Endodermal cell (in vitro differentiated cells): ENCODE data around the gene RBM47. TPM values are rescaled to one million over a fixed set of nuclear protein-coding genes. Genes with fewer than 3 reads are reported as not detected.

Experiments used
- DNase-seq: peaks from one replicate; pipeline ENCODE4 v3.0.0-alpha.2; 2017
- H3K27ac ChIP-seq: 2 replicates; pipeline ENCODE4 v1.5.1; 2013; ENCODE audit warnings: mild to moderate bottlenecking, low read depth, low read length, moderate library complexity
- H3K27me3 ChIP-seq: 2 replicates; pipeline ENCODE4 v1.6.1; 2013; ENCODE audit warnings: mild to moderate bottlenecking, low read length, moderate library complexity; ENCODE audit not compliant: insufficient read depth, control insufficient read depth, poor library complexity, severe bottlenecking
- H3K36me3 ChIP-seq: 2 replicates; pipeline ENCODE4 v1.7.0; 2013; ENCODE audit warnings: mild to moderate bottlenecking, low read length, moderate library complexity; ENCODE audit not compliant: control insufficient read depth, insufficient read depth
- H3K4me1 ChIP-seq: one replicate; pipeline ENCODE4 v1.7.0; 2013; ENCODE audit warnings: low read length; ENCODE audit not compliant: control insufficient read depth, insufficient read depth
- H3K4me3 ChIP-seq: 2 replicates; pipeline ENCODE4 v1.5.1; 2013; ENCODE audit warnings: mild to moderate bottlenecking, low read length, moderate library complexity
- H3K9ac ChIP-seq: 2 replicates; pipeline ENCODE4 v1.6.1; 2013; ENCODE audit warnings: mild to moderate bottlenecking, low read length, moderate library complexity; ENCODE audit not compliant: poor library complexity, severe bottlenecking; ENCODE audit errors: extremely low read depth
- H3K9me3 ChIP-seq: 2 replicates; pipeline ENCODE4 v1.6.1; 2013; ENCODE audit warnings: mild to moderate bottlenecking, low read length, moderate library complexity; ENCODE audit not compliant: control insufficient read depth
- H3K27ac Mint-ChIP-seq: 2 replicates; pipeline ENCODE4 v1.8.0; 2020; ENCODE audit warnings: mixed read lengths
- H3K27me3 Mint-ChIP-seq: 2 replicates; pipeline ENCODE4 v1.8.0; 2021; ENCODE audit warnings: mild to moderate bottlenecking, mixed read lengths; ENCODE audit not compliant: insufficient read depth
- H3K36me3 Mint-ChIP-seq: 2 replicates; pipeline ENCODE4 v1.8.0; 2020; ENCODE audit warnings: low read depth, mixed read lengths
- H3K4me1 Mint-ChIP-seq: 2 replicates; pipeline ENCODE4 v1.8.0; 2020; ENCODE audit warnings: mixed read lengths
- H3K4me3 Mint-ChIP-seq: 2 replicates; pipeline ENCODE4 v1.8.0; 2020; ENCODE audit warnings: mild to moderate bottlenecking, moderate library complexity, mixed read lengths
- H3K9me3 Mint-ChIP-seq: 2 replicates; pipeline ENCODE4 v1.8.0; 2020; ENCODE audit warnings: mild to moderate bottlenecking, mixed read lengths
- WGBS, 2 experiments: methylation state at CpG; one replicate each; pipeline versions ENCODE4 v1.1.5 to v1.1.7; 2013; ENCODE audit warnings: missing lambda C conversion rate in 2 of 2, mixed read lengths in 1 of 2; ENCODE audit not compliant: insufficient coverage in 1 of 2, insufficient read length in 1 of 2; 5-methylcytosine and 5-hydroxymethylcytosine counted together
- total RNA-seq, 2 donors: library from RNA; stranded (reverse); fragmentation: NEBNext Ultra II Directional in 1 of 2; extraction: Animal tissue kit (Norgen Biotek cat#: 25700) in 1 of 2; gene quantifications; 2 replicates in 1 of 2; 3 replicates in 1 of 2; pipeline ENCODE4 v1.2.1, GENCODE V29; 2021
- TF ChIP-seq, protein P1 (sequence below): fragments of 200-600 bp; sonication (generic); conservative IDR thresholded peaks from 2 replicates; pipeline ENCODE4 v1.5.0; 2021; ENCODE audit warnings: antibody characterized with exemption, mild to moderate bottlenecking

The RBM47 gene
- total RNA-seq, 2 donors from 2014 or later = 71.7 to 90.6 TPM

DNA sequence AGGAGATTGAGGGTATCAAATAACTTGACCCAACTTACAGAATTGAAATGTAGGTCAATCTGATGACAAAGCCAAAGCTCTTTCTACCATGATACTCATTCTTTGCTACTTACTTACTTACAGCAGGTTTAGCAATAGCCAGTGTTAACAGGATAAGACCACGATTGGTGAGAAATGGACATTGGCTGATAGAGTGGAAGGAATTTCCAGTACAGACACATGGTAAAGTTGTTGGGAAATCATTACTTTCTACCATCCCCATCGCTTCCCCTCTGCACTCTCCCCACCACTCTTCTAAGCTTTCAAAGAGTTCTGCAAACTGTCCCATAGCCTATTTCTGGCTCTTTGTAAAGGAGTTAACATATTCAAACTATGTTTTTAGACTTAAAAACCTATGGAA is 174.8 kb downstream of the RBM47 start:
- Histone ChIP-seq H3K9ac (no peak overlapping the region), H3K4me1 (no peaks in the 10 kb centered on the region), H3K27me3 (no peaks in the 10 kb centered on the region), H3K4me3 (no peak overlapping the region), H3K36me3 (peaks cover 4% of the 10 kb centered on the region), H3K9me3 (no peaks in the 10 kb centered on the region), H3K27ac (no peak overlapping the region)
- no peaks in the 10 kb centered on the region for H3K27me3 Mint-ChIP-seq
- TF ChIP-seq, protein P1, sequence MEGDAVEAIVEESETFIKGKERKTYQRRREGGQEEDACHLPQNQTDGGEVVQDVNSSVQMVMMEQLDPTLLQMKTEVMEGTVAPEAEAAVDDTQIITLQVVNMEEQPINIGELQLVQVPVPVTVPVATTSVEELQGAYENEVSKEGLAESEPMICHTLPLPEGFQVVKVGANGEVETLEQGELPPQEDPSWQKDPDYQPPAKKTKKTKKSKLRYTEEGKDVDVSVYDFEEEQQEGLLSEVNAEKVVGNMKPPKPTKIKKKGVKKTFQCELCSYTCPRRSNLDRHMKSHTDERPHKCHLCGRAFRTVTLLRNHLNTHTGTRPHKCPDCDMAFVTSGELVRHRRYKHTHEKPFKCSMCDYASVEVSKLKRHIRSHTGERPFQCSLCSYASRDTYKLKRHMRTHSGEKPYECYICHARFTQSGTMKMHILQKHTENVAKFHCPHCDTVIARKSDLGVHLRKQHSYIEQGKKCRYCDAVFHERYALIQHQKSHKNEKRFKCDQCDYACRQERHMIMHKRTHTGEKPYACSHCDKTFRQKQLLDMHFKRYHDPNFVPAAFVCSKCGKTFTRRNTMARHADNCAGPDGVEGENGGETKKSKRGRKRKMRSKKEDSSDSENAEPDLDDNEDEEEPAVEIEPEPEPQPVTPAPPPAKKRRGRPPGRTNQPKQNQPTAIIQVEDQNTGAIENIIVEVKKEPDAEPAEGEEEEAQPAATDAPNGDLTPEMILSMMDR = no peak
- H3K36me3 Mint-ChIP-seq = peaks cover 22% of the 10 kb centered on the region
- no peak overlapping the region for H3K4me3 Mint-ChIP-seq
- DNase-seq = no peak
- H3K27ac Mint-ChIP-seq = no peak overlapping the region
- WGBS, 2 experiments = 78% methylated on average over 2 of the region's 2 CpGs; no CpG with 5 or more reads in 1 of the 2 experiments
- H3K4me1 Mint-ChIP-seq = no peaks in the 10 kb centered on the region
- no peaks in the 10 kb centered on the region for H3K9me3 Mint-ChIP-seq

DNA sequence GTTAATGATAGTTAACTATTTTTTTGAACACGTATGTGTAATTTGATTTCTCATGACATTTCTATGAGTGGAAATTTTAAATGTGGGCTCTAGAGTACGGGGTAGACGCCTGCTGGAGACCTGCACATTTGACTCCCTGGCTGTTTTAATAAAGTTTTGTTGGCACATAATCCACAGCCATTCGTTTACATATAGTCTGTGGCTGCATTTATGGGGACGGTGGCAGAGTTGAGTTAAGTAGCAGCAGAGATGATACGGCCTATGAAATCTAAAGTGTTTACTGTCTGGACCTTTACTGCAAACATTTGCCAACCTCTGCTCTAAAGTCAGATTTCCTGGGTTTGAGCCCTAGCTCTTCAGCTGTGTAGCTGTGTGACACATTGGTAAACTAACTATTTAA is 175.8 kb downstream of the RBM47 start:
- no peaks in the 10 kb centered on the region for H3K27me3 Mint-ChIP-seq
- peaks cover 27% of the 10 kb centered on the region for H3K36me3 Mint-ChIP-seq
- H3K9me3 ChIP-seq = no peaks in the 10 kb centered on the region
- TF ChIP-seq, protein P1 = no peak
- no peak overlapping the region for H3K4me3 Mint-ChIP-seq
- H3K27me3 ChIP-seq = no peaks in the 10 kb centered on the region
- H3K4me1 ChIP-seq = no peaks in the 10 kb centered on the region
- DNase-seq = no peak
- no peak overlapping the region for H3K4me3 ChIP-seq
- no peaks in the 10 kb centered on the region for H3K4me1 Mint-ChIP-seq
- no peak overlapping the region for H3K27ac ChIP-seq
- WGBS, 2 experiments = 93 to 96% methylated on average over 5 to 6 of the region's 6 CpGs
- H3K9me3 Mint-ChIP-seq = no peaks in the 10 kb centered on the region
- H3K36me3 ChIP-seq = peaks cover 8% of the 10 kb centered on the region
- H3K9ac ChIP-seq = no peak overlapping the region
- H3K27ac Mint-ChIP-seq = no peak overlapping the region

DNA sequence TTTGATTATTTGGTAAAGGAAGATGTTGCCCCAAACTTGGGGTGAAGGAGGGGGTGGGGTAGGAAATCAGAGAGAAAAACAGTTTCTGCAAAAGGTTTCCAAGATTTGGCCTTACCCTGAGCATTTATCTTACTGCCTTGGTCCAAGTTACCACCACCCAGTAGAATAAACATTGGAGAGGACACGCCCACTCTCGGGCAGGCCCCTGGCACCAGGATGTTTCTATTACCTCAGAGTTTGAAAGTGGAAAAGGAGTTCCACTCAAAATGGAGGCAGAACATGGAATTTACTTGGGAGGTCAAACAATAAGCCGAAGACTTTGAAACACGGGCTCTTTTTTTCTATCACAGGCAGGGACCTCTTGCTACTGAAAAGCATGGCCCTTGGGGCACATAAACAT is 180.8 kb downstream of the RBM47 start:
- no peaks in the 10 kb centered on the region for H3K4me1 Mint-ChIP-seq
- no peaks in the 10 kb centered on the region for H3K9me3 Mint-ChIP-seq
- Histone ChIP-seq H3K27me3 (no peaks in the 10 kb centered on the region), H3K4me1 (no peaks in the 10 kb centered on the region), H3K4me3 (no peak overlapping the region), H3K9me3 (no peaks in the 10 kb centered on the region), H3K36me3 (peaks cover 8% of the 10 kb centered on the region), H3K27ac (no peak overlapping the region), H3K9ac (no peak overlapping the region)
- H3K27me3 Mint-ChIP-seq = no peaks in the 10 kb centered on the region
- peaks cover 28% of the 10 kb centered on the region for H3K36me3 Mint-ChIP-seq
- WGBS, 2 experiments = 92 to 94% methylated on average over 2 to 4 of the region's 4 CpGs
- H3K27ac Mint-ChIP-seq = peak overlapping the region; percentile 52
- no peak for DNase-seq
- TF ChIP-seq, protein P1 = no peak
- H3K4me3 Mint-ChIP-seq = no peak overlapping the region
